MM.1S (cell line): ENCODE measurements around the gene PSMB9.

Experiments
- DNase-seq: peaks from one replicate; pipeline ENCODE4 v3.0.0-alpha.2; 2015
- H2AFZ ChIP-seq: fragments of 300-600 bp; sonication (generic); 2 replicates; pipeline ENCODE4 v1.6.0; 2016; ENCODE audit warnings: antibody characterized with exemption, low read length
- H3F3A ChIP-seq: fragments of 300-600 bp; sonication (generic); 2 replicates; pipeline ENCODE4 v1.6.1; 2016; ENCODE audit warnings: mild to moderate bottlenecking, antibody characterized with exemption, low read length, moderate library complexity, mixed read lengths; ENCODE audit not compliant: insufficient read depth
- H3K27ac ChIP-seq: fragments of 300-600 bp; sonication (generic); 2 replicates; pipeline ENCODE4 v1.5.1; 2016; ENCODE audit warnings: mild to moderate bottlenecking, low read length
- H3K27me3 ChIP-seq: fragments of 300-600 bp; sonication (generic); replicated peaks from 2 replicates; pipeline ENCODE4 v1.6.0; 2016; ENCODE audit warnings: low read length; ENCODE audit not compliant: insufficient read depth
- H3K36me3 ChIP-seq: fragments of 300-600 bp; sonication (generic); replicated peaks from 2 replicates; pipeline ENCODE4 v1.6.1; 2016; ENCODE audit warnings: mild to moderate bottlenecking, low read length, mixed read lengths; ENCODE audit not compliant: insufficient read depth
- H3K4me1 ChIP-seq: fragments of 300-600 bp; sonication (generic); 2 replicates; pipeline ENCODE4 v1.6.1; 2016; ENCODE audit warnings: low read length, mixed read lengths
- H3K4me2 ChIP-seq: fragments of 300-600 bp; sonication (generic); 2 replicates; pipeline ENCODE4 v1.6.0; 2016; ENCODE audit warnings: low read depth, low read length
- H3K4me3 ChIP-seq: fragments of 300-600 bp; sonication (generic); 2 replicates; pipeline ENCODE4 v1.5.1; 2016; ENCODE audit warnings: low read length, mixed read lengths
- H3K79me2 ChIP-seq: fragments of 300-600 bp; sonication (generic); 2 replicates; pipeline ENCODE4 v1.6.1; 2016; ENCODE audit warnings: mixed run types, low read length, mixed read lengths
- H3K9ac ChIP-seq: fragments of 300-600 bp; sonication (generic); 2 replicates; pipeline ENCODE4 v1.6.1; 2016; ENCODE audit warnings: low read length, mixed read lengths
- H3K9me2 ChIP-seq: fragments of 300-600 bp; sonication (generic); replicated peaks from 2 replicates; pipeline ENCODE4 v1.6.1; 2016; ENCODE audit warnings: mild to moderate bottlenecking, low read length, mixed read lengths; ENCODE audit not compliant: insufficient read depth
- H3K9me3 ChIP-seq: fragments of 300-600 bp; sonication (generic); replicated peaks from 2 replicates; pipeline ENCODE4 v1.6.1; 2016; ENCODE audit warnings: mild to moderate bottlenecking, low read length, mixed read lengths; ENCODE audit not compliant: insufficient read depth
- H4K20me1 ChIP-seq: fragments of 300-600 bp; sonication (generic); 2 replicates; pipeline ENCODE4 v1.6.1; 2016; ENCODE audit warnings: mild to moderate bottlenecking, low read length, moderate library complexity, mixed read lengths; ENCODE audit not compliant: insufficient read depth
- CTCF ChIP-seq: fragments of 300-600 bp; sonication (generic); IDR thresholded peaks from 2 replicates; pipeline ENCODE4 v1.5.1; 2016; ENCODE audit warnings: antibody characterized with exemption, low read length, mixed read lengths
- EZH2 ChIP-seq: fragments of 300-600 bp; sonication (generic); optimal IDR thresholded peaks from 2 replicates; pipeline ENCODE3; 2017; ENCODE audit warnings: low read depth, mild to moderate bottlenecking, antibody characterized with exemption, low read length, mixed read lengths
- EZH2phosphoT487 ChIP-seq: fragments of 300-600 bp; sonication (generic); IDR thresholded peaks from 2 replicates; pipeline ENCODE4 v1.6.1; 2018; ENCODE audit warnings: antibody characterized with exemption, low read length

PSMB9 gene

GRCh38 chr6:32906539-32906938 lies 52.5 kb downstream of the PSMB9 start:
- Histone ChIP-seq H3K4me3 (no peak overlapping the region), H3K36me3 (no peaks in the 10 kb centered on the region), H3K27ac (no peak overlapping the region), H3K9ac (no peak overlapping the region), H3K27me3 (no peaks in the 10 kb centered on the region), H3F3A (no peaks in the 10 kb centered on the region), H3K9me2 (no peaks in the 10 kb centered on the region), H2AFZ (no peak overlapping the region), H3K4me2 (no peak overlapping the region), H4K20me1 (no peaks in the 10 kb centered on the region; the same call in 1 of the 2 replicates), H3K9me3 (no peaks in the 10 kb centered on the region), H3K4me1 (no peaks in the 10 kb centered on the region), H3K79me2 (no peaks in the 10 kb centered on the region)
- TF ChIP-seq CTCF (no peak), EZH2phosphoT487 (no peak), EZH2 (no peak)
- no peak for DNase-seq

- no peaks in the 10 kb centered on the region for H3K9me3 ChIP-seq
- H3F3A ChIP-seq, result no peaks in the 10 kb centered on the region
- H3K36me3 ChIP-seq, result no peaks in the 10 kb centered on the region
- H3K79me2 ChIP-seq, result no peaks in the 10 kb centered on the region
- no peak overlapping the region for H3K27ac ChIP-seq
- no peak overlapping the region for H3K9ac ChIP-seq
- no peak overlapping the region for H2AFZ ChIP-seq
- H4K20me1 ChIP-seq, result no peaks in the 10 kb centered on the region
- H3K4me1 ChIP-seq, result no peaks in the 10 kb centered on the region
- no peaks in the 10 kb centered on the region for H3K9me2 ChIP-seq
- no peak for TF ChIP-seq EZH2phosphoT487
- TF ChIP-seq EZH2, result no peak
- no peak for TF ChIP-seq CTCF
- DNase-seq, result no peak
- H3K4me3 ChIP-seq, result no peak overlapping the region
- no peak overlapping the region for H3K4me2 ChIP-seq
- no peaks in the 10 kb centered on the region for H3K27me3 ChIP-seq
These were observed 54.9 kb downstream of the PSMB9 start for GRCh38 chr6:32908897-32909296.
